Measurements from ENCODE around the gene CMSS1. TPM values are rescaled to one million over a fixed set of nuclear protein-coding genes. Genes with fewer than 3 reads are reported as not detected.

Gene CMSS1
- total RNA-seq, 1 experiment from 2014 or later, result 86.3 TPM

GRCh38 chr3:100171211-100171914, 353.7 kb downstream of the CMSS1 start:
- CTCF ChIA-PET, result no interaction called here
- no peak overlapping the region for H3K27ac ChIP-seq (ENCODE audit: low read length)
- no peak for TF ChIP-seq REST (IDR thresholded peaks at IDR 0.05; ENCODE audit: insufficient read depth in 1 of 2, low read depth in 2 of 2, low read length in 1 of 2)
- TF ChIP-seq SIN3A (IDR thresholded peaks at IDR 0.05; ENCODE audit: borderline replicate concordance, insufficient read depth, low read depth, low read length), result no peak
- TF ChIP-seq POLR2AphosphoS5 (IDR thresholded peaks at IDR 0.05; ENCODE audit: low read depth, low read length), result no peak
- TF ChIP-seq CTCF (IDR thresholded peaks at IDR 0.05), result no peak
- no peak for TF ChIP-seq TCF7L2 (IDR thresholded peaks at IDR 0.05; ENCODE audit: low read depth, low read length)
- no TSS peak for BruUV-seq (replicated peaks)
- DNase-seq (ENCODE audit: low read depth, low spot score), result no peak
- no peaks in the 10 kb centered on the region for H3K9me3 ChIP-seq (ENCODE audit: control insufficient read depth, insufficient read depth, low read depth, low read length)
- intact Hi-C loops (cut with micrococcal nuclease; ENCODE audit: unreplicated experiment), result no loop called here
- no peaks in the 10 kb centered on the region for H3K27me3 ChIP-seq (ENCODE audit: control insufficient read depth, insufficient read depth, low read length)
- no peaks in the 10 kb centered on the region for H3K4me1 ChIP-seq (ENCODE audit: control insufficient read depth, insufficient read depth, low read length)
- H3K4me3 ChIP-seq (ENCODE audit: low read depth in 2 of 2, low read length in 2 of 2), result no peak overlapping the region
- ATAC-seq, result no peak
- in situ Hi-C loops (cut with HindIII; ENCODE audit: low pct_unique_long_range_greater_than_20kb, low sequenced_read_pairs), result no loop called here
- POLR2A ChIA-PET, result no interaction called here
- H3K36me3 ChIP-seq (ENCODE audit: control insufficient read depth, insufficient read depth, low read length), result no peaks in the 10 kb centered on the region

GRCh38 chr3:100173961-100174360, 356.3 kb downstream of the CMSS1 start:
- no peak for ATAC-seq
- intact Hi-C loops (cut with micrococcal nuclease; ENCODE audit: unreplicated experiment), result no loop called here
- Histone ChIP-seq H3K9me3 (ENCODE audit: control insufficient read depth, insufficient read depth, low read depth, low read length) (no peaks in the 10 kb centered on the region; the same call in 1 of the 2 replicates), H3K27me3 (ENCODE audit: control insufficient read depth, insufficient read depth, low read length) (no peaks in the 10 kb centered on the region), H3K27ac (ENCODE audit: low read length) (no peak overlapping the region), H3K4me1 (ENCODE audit: control insufficient read depth, insufficient read depth, low read length) (no peaks in the 10 kb centered on the region), H3K4me3 (ENCODE audit: low read depth in 2 of 2, low read length in 2 of 2) (no peak overlapping the region), H3K36me3 (ENCODE audit: control insufficient read depth, insufficient read depth, low read length) (no peaks in the 10 kb centered on the region)
- no peak for DNase-seq (ENCODE audit: low read depth, low spot score)
- ChIA-PET CTCF (no interaction called here), POLR2A (no interaction called here)
- TF ChIP-seq SIN3A (IDR thresholded peaks at IDR 0.05; ENCODE audit: borderline replicate concordance, insufficient read depth, low read depth, low read length) (no peak), REST (IDR thresholded peaks at IDR 0.05; ENCODE audit: insufficient read depth in 1 of 2, low read depth in 2 of 2, low read length in 1 of 2) (no peak), CTCF (IDR thresholded peaks at IDR 0.05) (no peak), TCF7L2 (IDR thresholded peaks at IDR 0.05; ENCODE audit: low read depth, low read length) (no peak), POLR2AphosphoS5 (IDR thresholded peaks at IDR 0.05; ENCODE audit: low read depth, low read length) (no peak)
- in situ Hi-C loops (cut with HindIII; ENCODE audit: low pct_unique_long_range_greater_than_20kb, low sequenced_read_pairs), result no loop called here
- no TSS peak for BruUV-seq (replicated peaks)
